ENCODE results near the gene ISG15.
"Not testable (repeated sequence)": the region's sequence is repeated elsewhere in the genome, so short reads cannot be mapped to it uniquely, and the experiment has no call there.

Gene ISG15

DNA sequence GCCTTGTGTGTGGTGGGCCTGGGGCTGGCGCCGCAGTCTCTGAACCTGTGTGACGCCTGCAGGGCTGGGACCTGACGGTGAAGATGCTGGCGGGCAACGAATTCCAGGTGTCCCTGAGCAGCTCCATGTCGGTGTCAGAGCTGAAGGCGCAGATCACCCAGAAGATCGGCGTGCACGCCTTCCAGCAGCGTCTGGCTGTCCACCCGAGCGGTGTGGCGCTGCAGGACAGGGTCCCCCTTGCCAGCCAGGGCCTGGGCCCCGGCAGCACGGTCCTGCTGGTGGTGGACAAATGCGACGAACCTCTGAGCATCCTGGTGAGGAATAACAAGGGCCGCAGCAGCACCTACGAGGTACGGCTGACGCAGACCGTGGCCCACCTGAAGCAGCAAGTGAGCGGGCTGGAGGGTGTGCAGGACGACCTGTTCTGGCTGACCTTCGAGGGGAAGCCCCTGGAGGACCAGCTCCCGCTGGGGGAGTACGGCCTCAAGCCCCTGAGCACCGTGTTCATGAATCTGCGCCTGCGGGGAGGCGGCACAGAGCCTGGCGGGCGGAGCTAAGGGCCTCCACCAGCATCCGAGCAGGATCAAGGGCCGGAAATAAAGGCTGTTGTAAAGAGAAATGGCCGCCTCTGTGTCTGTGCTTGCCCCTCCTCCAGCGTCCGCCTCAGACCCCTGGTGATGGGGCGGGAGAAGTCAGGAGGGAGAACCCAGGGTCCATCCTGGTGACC lies 788 bp downstream of the ISG15 start:
- DNase-seq = peak; percentile 19

DNA sequence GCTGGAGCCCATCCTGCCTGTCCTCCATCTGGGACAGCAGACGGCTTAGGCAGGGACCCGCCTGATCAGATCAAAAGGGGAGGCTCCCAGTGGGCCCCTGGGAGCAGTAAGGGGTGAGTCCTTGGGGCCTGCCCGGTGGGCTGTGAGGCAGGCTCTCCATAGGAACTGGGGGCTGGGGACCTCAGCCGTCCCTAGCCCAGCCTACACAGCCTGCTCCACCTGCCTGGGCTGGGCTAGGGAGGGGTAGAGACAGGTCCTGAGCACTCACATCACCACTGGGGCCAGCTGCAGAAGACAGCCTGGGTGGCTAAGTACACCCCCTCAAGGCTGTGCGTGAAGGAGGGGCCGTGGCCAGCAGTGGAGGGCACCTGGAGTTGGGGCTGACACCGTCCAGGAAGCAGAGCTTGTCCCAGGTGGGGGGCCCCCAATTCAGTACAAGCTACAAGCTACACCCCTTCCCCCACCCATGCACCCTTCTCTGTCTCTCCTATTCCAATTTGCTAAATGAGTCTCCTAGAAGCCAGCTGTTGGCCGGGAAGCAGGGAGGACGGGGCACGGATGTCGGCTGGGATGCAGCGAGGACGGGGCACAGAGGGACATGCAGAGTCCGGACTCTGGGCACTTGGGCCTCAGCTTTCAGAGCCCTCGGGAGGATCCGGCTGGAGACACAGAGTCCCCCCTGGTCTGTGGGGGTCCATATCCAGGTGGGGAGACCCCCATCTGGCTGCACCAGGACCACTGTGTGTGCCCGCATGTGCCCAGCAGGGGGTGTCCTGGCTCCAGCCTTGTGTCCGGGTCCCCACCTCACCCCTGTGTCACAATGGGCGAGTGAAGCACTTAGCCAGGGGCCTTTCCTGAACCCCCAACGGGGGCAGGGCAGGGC lies 1.7 kb downstream of the ISG15 start:
- no peak for DNase-seq

DNA sequence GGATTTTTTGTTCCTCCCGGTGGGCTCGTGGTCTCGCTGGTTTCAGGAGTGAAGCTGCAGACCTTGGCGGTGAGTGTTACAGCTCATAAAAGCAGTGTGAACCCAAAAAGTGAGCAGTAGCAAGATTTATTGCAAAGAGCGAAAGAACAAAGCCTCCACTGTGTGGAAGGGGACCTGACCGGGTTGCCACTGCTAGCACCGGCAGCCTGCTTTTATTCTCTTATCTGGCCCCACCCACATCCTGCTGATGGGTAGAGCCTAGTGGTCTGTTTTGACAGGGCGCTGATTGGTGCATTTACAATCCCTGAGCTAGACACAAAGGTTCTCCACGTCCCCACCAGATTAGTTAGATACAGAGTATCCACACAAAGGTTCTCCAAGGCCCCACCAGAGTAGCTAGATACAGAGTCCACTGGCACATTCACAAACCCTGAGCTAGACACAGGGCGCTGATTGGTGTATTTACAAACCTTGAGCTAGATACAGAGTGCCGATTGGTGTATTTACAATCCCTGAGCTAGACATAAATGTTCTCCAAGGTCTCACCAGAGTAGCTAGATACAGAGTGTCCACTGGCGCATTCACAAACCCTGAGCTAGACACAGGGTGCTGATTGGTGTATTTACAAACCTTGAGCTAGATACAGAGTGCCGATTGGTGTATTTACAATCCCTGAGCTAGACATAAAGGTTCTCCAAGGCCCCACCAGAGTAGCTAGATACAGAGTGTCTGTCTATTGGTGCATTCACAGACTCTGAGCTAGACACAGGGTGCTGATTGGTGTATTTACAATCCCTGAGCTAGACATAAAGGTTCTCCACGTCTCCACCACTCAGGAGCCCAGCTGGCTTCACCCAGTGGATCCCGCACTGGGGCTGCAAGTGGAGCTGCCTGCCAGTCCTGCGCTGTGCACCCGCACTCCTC lies 4.4 kb downstream of the ISG15 start:
- not testable (repeated sequence) for DNase-seq

GRCh38 chr1:1018321-1018685 lies 5.0 kb downstream of the ISG15 start:
- not testable (repeated sequence) for DNase-seq

GRCh38 chr1:1019122-1019999 lies 6.1 kb downstream of the ISG15 start:
- peak; percentile 30 for DNase-seq

DNA sequence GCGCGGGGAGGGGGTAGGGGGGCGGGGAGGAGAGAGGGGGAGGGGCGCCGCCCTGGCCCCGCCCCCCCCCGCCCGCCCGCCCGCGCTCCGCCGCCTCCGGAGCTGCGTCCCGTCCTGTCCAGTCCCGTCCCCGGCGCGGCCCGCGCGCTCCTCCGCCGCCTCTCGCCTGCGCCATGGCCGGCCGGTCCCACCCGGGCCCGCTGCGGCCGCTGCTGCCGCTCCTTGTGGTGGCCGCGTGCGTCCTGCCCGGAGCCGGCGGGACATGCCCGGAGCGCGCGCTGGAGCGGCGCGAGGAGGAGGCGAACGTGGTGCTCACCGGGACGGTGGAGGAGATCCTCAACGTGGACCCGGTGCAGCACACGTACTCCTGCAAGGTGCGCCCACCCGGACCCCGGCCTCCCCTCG lies 6.7 kb downstream of the ISG15 start, which contains the start of gene AGRN:
AGRN (plus strand) TSS at position 121 of the 405 bp plus-strand sequence; CDS start at position 174, 53 bp downstream.
- DNase-seq = no peak

DNA sequence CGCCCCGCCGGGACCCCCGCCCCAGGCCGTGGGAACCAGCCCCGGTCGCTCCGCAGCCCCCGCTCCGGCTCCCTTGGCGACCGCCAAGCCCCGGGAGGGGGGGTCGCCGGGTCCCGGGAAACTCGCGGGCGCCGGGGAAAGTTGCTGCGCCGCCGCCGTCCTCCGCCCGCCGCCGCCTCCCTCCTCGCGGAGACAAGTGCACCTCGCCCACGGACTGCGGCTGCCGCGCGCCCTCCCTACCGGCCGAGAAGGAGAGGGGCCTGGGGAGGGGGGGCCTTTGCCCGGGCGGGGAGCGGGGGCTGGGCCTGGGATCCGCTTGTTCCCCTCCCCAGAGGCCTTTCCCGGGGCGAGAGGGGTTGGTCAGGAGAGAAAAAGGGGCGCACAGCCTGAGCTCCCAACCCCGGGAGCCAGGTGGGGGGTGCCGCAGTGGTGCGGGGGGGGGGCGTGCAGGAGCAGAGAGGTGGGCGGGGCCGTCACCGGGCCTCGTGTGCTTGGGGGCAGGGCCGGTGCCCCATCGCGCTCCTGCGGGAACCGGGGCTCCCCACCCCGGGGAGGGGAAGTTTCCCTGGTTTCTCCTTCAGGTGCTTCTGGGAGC lies 7.2 kb downstream of the ISG15 start:
- peak; percentile 33 for DNase-seq

DNA sequence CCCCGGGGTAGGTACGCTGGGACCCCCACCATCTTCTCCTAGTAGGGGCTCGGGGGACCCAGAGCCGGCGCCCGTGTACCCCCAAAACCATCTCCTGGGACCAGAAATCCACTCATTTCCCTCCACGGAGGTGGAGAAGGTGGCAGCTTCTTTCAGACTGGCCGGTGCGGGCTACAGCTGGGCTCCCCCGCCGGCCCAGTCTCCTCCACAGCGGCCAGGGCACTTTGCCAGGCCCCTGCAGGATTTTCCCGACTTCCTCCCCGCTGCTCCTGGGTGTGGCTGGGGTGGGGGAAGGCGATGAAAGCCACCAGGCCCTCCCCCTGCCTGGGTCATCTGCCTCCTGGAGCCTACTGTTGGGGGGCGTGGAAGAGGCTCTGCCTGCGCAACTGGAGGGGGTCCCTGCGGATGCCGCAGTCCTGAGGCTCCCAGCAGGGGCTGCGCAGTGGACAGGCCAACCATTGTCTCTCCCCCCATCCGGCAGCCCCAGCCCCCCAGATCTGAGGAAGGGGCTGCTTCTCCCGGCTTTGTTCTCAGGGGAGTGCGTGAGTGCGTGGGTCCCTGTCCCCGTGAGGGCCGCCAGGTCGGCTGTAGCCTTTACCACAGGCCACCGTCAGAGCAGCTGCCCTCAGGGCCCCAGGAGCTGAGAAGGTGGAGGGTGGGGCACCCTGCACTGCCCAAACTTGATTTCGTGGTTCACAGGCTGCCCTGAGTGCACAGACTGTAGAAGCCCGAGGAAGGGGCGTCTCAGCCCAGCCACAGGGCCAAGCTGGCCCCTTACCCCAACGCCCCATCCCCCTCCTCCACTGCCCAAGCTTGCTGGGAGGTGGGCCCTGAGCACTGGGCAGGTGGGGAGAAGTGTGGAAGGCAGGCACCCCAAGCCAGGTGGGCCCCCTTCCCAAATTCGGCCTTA lies 8.0 kb downstream of the ISG15 start:
- DNase-seq = peak; percentile 37

DNA sequence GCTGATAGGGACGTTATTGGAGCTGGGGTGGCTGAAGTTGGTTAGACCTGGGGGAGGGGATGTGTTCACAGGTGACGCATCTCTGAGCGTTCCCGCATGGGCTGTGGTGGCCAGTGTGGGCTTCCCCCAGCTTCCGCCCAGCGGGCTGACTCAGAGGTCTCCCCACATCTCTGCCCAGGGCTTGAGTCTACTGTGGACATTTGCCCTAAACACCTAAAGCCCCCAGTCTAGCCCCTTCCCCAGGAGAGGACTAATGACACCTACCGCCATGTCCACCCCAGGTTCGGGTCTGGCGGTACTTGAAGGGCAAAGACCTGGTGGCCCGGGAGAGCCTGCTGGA lies 8.6 kb downstream of the ISG15 start:
- no peak for DNase-seq

DNA sequence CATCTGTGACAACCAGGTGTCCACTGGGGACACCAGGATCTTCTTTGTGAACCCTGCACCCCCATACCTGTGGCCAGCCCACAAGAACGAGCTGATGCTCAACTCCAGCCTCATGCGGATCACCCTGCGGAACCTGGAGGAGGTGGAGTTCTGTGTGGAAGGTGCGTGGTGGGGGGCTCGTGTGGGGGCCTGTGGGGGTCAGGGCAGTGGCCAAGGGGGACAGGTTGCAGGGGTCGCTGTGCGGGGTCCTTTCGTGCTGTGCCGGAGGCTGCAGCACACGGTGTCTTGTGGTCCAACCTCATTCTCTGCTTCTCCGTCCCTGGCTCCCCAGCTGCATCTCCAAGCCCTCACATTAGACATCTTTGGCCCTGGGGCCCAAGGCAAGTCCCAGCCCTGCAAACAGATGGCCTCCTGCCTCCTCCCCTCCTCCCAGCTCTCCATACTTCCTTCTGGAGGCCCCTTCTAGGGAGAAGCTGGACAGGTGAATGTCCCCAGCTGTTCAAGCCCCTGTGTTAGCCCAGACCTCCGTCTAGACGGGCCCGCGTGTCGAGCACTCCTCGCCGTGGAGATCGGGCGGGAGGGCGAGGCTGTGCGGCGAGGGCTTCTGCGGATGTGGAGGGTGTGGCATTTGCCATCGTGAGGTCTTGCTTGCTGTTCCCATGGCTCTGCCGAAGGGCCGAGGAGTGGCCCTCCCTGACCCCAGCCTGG lies 9.2 kb downstream of the ISG15 start:
- DNase-seq = no peak

DNA sequence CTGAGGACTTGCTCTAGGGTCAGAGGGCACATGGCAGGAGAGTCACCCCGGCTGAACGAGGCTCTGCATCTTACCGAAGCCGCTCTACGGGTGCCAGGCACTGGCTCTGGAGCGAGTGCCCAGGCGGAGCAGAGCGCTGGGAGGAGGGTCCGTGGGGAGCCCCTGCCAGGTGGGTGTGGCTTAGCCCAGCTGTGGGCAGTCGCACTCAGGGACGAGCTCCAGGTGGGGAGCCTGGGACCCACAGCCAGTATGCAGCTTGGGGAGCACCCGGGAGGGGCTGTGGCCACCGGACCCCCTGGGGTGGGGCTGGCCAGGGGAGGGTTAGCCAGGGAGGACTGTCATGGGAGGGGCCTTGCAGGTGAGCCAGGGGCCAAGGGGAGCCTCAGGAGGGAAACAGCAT lies 10.4 kb downstream of the ISG15 start:
- DNase-seq = no peak

DNA sequence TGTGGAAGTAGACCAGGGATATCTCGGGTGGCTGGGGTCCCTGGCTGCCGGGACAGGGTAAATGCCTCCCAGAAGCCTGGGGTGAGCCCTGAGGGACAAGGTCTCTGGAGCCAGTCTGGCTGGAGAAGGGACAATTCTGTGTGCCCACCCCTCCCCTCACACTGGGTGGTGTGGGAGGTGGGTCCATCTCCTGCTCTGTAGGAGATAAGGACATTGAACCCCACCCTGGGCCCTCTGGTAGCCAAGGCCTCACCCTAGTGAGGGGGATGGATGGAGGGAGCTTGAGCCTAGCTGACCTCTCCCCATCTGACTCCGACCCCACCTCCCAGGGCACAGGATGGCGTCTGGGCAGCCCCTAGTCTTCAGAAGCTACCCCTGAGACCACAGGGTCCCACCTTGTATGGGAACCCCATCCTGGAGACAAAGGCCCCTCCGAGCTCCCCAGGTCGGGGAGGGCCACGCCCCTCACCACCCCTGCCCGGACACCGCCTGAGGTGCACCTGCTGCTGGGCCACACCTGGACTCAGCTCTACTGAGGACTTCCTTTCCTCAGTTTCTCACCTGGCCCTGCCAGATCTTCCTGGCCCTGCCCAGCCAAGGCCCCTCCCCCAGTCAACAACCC lies 11.0 kb downstream of the ISG15 start:
- no peak for DNase-seq

DNA sequence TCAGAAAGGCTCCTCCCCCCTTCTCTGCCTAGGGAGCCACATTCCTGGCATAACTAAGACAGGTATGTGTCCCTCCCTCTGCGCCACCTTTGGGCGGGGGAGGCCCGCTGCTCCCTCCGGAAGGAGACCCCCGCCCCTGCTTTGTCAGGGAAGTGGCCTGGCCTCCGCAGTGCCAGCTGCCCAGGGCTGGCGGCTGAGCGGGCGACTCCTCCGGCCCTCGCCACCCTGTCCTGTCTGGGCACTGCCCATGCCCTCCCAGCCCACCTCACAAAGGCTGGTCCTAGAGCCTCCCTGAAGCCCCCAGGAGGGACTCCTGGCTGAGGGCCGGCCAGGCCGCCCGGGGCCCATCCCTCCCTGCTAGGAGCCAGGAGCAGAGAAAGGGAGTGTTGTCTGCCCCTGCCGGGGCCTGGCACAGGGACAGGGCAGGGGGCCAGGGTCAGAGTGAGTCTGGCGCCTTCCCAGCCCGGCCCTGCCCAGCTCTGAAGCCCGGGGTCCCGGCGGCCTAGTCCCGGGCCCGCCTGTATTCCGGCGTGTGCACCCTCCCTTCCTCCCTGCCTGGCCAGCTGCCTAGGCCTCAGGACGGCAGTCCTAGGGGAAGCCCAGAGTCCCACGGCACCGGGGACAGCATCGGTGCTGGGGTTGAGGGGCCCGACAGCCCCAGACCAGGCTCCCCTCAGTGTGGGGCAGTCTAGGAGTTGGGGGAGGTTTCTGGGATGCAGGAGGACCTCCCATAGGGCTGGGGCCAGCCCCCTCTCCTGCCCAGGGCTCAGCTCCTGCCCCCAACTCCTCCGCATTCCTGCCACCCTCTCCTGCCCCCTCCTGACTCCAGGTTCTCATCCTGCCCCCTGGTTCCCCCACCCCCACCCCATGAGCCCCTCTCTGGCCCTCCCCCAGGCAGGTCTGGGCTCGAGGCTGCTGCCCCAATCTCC lies 11.7 kb downstream of the ISG15 start:
- no peak for DNase-seq

- no peak for DNase-seq
These were observed 12.4 kb downstream of the ISG15 start for GRCh38 chr1:1025730-1026129.

- DNase-seq = no peak
These were observed 13.5 kb downstream of the ISG15 start for GRCh38 chr1:1026599-1027413.

GRCh38 chr1:1027791-1028190 lies 14.5 kb downstream of the ISG15 start:
- DNase-seq = no peak

Measured in DMS79 (cell line).